GM20431 (cell line): ENCODE results near the gene SCAF8.

Experiments used
- in situ Hi-C: fragments of 300-500 bp; cut with MseI, MboI; formaldehyde crosslinking; loops from one replicate; pipeline ENCODE4 v1.15.0; 2020; ENCODE audit warnings: low sequenced_read_pairs; ENCODE audit not compliant: unreplicated experiment

SCAF8 gene

DNA sequence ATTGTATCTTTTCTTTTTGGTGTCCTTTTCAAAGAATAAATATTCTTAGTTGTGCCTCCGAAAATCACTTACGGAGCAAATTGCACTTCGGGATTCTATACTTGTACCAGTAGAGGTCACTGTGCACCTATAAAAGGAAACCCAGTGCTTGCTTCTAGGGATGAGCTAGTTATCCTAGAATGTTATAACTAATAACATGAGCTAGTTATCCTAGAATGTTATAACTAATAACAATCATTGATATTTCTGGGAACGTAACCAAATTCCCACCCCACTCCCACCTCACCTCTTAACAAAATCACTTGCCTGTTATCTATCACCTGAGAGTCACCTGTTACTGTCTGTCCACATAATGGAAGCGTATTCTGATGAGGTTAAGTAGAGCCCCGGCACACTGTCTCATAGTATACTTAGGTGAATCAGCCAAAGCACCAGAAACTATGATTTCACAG lies 135.0 kb downstream of the SCAF8 start:
- in situ Hi-C loops = no loop called here

DNA sequence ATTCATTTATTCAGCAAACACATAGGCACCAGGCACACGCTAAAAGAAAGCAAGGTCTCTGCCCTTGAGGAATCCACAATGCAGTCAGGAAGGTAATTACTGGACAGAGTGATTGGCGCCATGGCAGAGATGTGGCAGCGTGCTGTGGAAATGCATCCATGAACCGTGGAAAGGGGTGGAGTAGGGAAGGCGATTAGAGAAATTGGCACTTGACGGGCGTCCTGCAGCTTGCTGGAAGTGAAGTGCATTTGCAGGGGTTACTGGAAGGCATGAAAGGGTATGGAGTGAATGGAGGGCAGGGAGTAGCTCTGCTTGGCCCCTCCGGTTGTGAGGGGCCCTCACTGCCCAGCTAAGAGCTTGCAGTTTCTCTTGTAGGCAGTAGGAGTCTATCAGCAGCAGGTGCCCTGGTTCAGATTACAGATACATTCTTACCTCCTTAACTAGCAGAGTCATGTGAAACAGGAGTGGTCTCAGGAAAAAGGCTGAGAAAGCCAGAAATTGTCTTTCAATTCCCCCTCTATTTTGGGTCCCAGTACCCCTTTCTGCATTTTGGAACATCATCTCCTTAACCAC lies 139.4 kb downstream of the SCAF8 start:
- in situ Hi-C loops = no loop called here

DNA sequence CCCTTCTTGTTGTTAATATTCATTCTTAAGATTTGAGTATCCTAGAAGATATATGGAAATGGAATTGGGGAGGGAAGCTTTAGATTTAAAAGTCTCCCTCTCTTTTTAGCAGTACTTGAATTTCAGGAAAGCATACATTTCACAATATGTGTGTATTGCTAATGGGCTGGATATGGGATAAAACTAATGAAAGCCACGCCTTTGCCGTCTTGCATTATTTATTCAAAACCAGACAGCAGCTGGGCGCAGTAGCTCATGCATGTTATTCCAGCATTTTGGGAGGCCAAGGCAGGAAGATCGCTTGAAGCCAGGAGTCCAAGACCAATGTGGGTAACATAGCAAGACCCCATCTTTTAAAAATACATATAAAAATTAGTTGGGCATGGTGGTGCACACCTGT lies 140.3 kb downstream of the SCAF8 start:
- in situ Hi-C loops = no loop called here

DNA sequence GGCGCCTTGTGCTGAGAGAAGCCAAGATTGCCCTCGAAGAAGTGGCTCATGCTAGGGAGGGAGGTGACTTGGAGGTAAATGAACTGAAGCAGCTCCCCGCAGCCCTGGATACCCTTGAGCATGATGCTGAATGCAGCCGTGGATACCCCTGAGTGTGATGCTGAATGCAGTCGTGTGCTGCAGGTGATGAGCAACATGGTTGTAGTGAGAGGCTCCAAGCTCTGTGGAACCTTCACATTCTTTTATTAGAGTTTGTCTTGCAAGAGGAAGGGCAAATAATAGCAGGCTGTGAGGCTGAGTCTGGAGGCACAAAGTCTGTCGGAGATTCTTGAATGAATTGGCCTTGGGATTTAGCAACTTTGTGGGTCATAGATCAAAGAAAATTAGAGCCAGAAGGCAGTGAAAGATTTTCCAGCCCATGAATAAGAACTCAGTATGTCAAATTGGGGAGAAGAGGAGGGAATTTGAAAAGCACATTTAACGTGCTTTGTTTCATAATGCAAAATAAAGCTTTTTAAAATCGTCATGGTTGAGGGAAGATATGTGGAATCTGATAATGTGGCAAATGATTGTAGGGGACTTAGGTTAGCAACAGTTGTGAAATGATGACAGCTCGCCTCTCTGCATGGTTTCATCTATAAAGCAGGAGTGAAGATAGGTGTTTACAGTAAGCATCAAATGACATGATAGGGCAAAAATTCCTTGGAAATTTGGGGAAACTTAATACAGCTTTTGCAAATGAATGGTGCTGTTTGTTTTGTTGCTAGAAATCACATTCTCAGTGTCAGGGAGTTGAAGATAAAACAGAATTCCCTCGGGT lies 141.8 kb downstream of the SCAF8 start:
- in situ Hi-C loops = no loop called here

DNA sequence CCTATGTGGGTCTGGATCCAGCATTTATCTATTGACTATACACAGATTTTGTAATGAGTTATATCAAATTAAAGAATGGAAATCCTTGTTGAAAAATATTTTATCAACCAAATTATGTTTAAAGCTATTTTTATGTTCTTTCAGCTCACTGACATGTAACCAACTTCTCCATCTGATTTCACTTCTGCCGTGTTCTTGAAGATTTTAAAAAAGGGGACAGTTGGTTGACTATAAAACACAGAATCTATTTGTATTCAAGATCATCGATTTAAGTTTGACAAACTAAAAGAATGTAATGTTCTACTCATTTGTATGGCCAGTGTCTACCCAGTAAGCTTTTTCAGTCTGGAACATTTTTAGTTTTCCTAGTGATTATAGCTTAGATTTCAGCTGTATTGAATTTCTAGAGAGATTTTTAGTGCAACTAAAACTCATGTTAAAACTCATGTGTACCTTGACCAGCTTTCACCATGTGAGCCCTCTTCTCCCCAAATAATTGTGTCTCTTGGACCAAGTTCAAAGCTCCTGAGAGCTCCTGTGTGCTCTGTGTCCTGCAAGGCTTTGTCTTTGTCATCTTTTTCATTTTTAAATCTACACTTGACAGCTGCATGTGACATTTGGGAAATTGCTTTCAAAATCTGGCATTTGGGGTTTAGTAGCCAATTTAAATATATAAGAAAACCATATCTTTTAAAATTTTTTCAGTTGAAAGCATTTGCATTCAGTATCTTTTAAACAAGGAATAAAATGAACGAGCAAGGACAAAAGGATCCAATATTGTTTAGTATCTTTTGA lies 143.5 kb downstream of the SCAF8 start:
- in situ Hi-C loops = no loop called here

DNA sequence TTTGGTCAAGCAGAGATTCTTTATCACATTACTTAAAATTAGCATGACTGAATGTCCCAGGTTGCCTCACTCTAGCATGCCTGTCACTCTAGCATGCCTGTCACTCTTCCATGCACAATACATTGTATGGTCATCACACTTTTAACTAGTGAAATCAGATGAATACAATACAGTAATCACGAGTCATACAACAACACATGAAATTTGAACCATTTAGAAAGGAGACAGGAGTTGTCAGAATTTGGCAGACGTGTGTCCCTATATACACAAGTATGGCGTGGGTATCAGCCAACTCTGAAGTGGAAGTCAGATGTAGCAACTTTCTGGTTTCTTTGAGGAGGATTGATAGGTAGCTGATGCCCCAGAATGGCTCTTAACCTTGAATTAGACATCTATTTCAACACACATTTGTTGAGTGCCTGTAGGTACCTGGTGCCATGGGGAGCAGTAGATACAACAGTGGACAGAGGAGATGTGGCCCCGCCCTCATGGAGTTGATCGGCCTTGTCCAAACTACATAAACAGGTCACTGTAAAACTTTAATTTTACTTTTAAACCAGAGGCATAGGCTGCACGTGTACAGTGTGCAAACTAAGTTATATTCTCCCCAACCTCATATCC lies 145.8 kb downstream of the SCAF8 start:
- in situ Hi-C loops = no loop called here

DNA sequence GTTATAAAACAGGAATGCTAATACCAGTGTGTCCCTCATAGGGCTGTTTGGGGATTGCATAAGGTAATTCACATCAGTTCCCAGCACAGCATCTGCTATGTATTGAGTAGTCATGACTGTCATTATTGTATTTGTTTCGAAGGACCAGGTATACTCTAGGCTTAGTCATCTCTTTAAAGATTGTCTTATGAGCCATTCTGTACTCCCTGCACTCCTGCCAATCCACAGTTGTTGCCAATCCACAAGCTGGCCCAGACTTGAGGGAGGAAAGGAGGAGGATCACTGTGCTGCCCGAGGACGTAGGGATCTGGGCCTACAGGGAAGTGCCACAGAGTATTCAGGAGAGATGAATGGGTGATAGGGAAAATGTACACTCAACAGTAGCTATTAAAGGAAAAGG lies 148.9 kb downstream of the SCAF8 start:
- in situ Hi-C loops = no loop called here
